ENCODE measurements around the gene HS3ST6. TPM values are rescaled to one million over a fixed set of nuclear protein-coding genes. Genes with fewer than 3 reads are reported as not detected.

The HS3ST6 gene
- polyA plus RNA-seq, 1 of the 3 experiments (the other 2 are of a cell fraction), result 0.03 TPM

GRCh38 chr16:1942047-1942809 is 24.0 kb upstream of the HS3ST6 start:
- Histone ChIP-seq H3K9me3 (no peaks in the 10 kb centered on the region), H3K27me3 (ENCODE audit: insufficient read depth) (no peaks in the 10 kb centered on the region), H3K4me2 (peak overlapping the region; percentile 99), H3K79me2 (ENCODE audit: insufficient read depth) (no peaks in the 10 kb centered on the region), H3K36me3 (replicated peaks in 1 of 2; ENCODE audit: control insufficient read depth in 1 of 2, insufficient read depth in 2 of 2, low read length in 1 of 2) (peaks cover 4 to 14% of the 10 kb centered on the region in 2 experiments), H3K9me2 (no peaks in the 10 kb centered on the region), H3K27ac (ENCODE audit: low read depth in 2 of 2, low read length in 1 of 2) (no peak overlapping the region; a peak in 1 of 4 replicates), H2AFZ (ENCODE audit: low read depth) (peak overlapping the region; percentile 100; the same call in 1 of the 2 replicates), H4K20me1 (ENCODE audit: insufficient read depth) (no peaks in the 10 kb centered on the region), H3K4me1 (ENCODE audit: control insufficient read depth in 1 of 2, insufficient read depth in 2 of 2, low read depth in 1 of 2, low read length in 1 of 2) (peaks cover 0 to 10% of the 10 kb centered on the region in 2 experiments; a peak in 2 of 4 replicates), H3K4me3 (ENCODE audit: low read depth in 2 of 2, low read length in 1 of 2) (peak overlapping the region; percentile 91 to 95), H3F3A (replicated peaks; ENCODE audit: insufficient read depth) (no peaks in the 10 kb centered on the region), H3K9ac (peak overlapping the region; percentile 81)
- ChIA-PET CTCF (interaction anchor here (0.7 to 2.8 kb wide), 6 partner anchors 10 to 84 kb away, joined by 3 to 18 read pairs (median 4); no protein-coding TSS in a partner anchor), POLR2A (interaction anchor here (0.8 to 1.6 kb wide), 3 partner anchors 12 to 22 kb away, joined by 3 to 7 read pairs (median 4); partner anchors contain the start of genes RPL3L and RPS2)
- no peak for TF ChIP-seq REST (IDR thresholded peaks at IDR 0.05; ENCODE audit: low read depth, low read length)
- TF ChIP-seq, protein P1, sequence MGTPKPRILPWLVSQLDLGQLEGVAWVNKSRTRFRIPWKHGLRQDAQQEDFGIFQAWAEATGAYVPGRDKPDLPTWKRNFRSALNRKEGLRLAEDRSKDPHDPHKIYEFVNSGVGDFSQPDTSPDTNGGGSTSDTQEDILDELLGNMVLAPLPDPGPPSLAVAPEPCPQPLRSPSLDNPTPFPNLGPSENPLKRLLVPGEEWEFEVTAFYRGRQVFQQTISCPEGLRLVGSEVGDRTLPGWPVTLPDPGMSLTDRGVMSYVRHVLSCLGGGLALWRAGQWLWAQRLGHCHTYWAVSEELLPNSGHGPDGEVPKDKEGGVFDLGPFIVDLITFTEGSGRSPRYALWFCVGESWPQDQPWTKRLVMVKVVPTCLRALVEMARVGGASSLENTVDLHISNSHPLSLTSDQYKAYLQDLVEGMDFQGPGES (IDR thresholded peaks at IDR 0.05; ENCODE audit: low read depth, low read length), result no peak
- TF ChIP-seq EP300 (IDR thresholded peaks at IDR 0.05; ENCODE audit: borderline replicate concordance in 1 of 2, low read depth in 1 of 2, low read length in 1 of 2), result no peak
- TF ChIP-seq, protein P2, sequence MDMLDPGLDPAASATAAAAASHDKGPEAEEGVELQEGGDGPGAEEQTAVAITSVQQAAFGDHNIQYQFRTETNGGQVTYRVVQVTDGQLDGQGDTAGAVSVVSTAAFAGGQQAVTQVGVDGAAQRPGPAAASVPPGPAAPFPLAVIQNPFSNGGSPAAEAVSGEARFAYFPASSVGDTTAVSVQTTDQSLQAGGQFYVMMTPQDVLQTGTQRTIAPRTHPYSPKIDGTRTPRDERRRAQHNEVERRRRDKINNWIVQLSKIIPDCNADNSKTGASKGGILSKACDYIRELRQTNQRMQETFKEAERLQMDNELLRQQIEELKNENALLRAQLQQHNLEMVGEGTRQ (IDR thresholded peaks at IDR 0.05; ENCODE audit: borderline replicate concordance, low read depth, low read length), result no peak
- TF ChIP-seq RAD21 (IDR thresholded peaks at IDR 0.05; ENCODE audit: low read length), result no peak
- TF ChIP-seq SMC3 (IDR thresholded peaks at IDR 0.05; ENCODE audit: low read depth, low read length), result no peak
- no peak for TF ChIP-seq MEF2A (IDR thresholded peaks at IDR 0.05; ENCODE audit: borderline replicate concordance, low read depth)
- no peak for TF ChIP-seq TEAD4 (IDR thresholded peaks at IDR 0.05; ENCODE audit: borderline replicate concordance, insufficient read depth)
- no peak for TF ChIP-seq NFIC (IDR thresholded peaks at IDR 0.05; ENCODE audit: borderline replicate concordance)
- TF ChIP-seq CHD2 (IDR thresholded peaks at IDR 0.05; ENCODE audit: low read length, partially characterized antibody), result no peak
- no peak for TF ChIP-seq POLR2AphosphoS5 (IDR thresholded peaks at IDR 0.05; ENCODE audit: low read depth, low read length)
- TF ChIP-seq, protein P3, sequence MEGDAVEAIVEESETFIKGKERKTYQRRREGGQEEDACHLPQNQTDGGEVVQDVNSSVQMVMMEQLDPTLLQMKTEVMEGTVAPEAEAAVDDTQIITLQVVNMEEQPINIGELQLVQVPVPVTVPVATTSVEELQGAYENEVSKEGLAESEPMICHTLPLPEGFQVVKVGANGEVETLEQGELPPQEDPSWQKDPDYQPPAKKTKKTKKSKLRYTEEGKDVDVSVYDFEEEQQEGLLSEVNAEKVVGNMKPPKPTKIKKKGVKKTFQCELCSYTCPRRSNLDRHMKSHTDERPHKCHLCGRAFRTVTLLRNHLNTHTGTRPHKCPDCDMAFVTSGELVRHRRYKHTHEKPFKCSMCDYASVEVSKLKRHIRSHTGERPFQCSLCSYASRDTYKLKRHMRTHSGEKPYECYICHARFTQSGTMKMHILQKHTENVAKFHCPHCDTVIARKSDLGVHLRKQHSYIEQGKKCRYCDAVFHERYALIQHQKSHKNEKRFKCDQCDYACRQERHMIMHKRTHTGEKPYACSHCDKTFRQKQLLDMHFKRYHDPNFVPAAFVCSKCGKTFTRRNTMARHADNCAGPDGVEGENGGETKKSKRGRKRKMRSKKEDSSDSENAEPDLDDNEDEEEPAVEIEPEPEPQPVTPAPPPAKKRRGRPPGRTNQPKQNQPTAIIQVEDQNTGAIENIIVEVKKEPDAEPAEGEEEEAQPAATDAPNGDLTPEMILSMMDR (IDR thresholded peaks at IDR 0.05), result no peak
- no peak for TF ChIP-seq SIN3A (IDR thresholded peaks at IDR 0.05; ENCODE audit: borderline replicate concordance, low read depth, low read length)
- TF ChIP-seq TCF12 (IDR thresholded peaks at IDR 0.05), result no peak
- no peak for TF ChIP-seq GATA2 (CRISPR knock-in tag; IDR thresholded peaks at IDR 0.05)
- TF ChIP-seq EZH2phosphoT487 (IDR thresholded peaks at IDR 0.05; ENCODE audit: borderline replicate concordance, low read depth), result no peak
- DNase-seq, result no peak
- 12% methylated on average over 10 of the region's 17 CpGs for WGBS (ENCODE audit: low lambda C conversion rate)

Data from SK-N-SH (cell line).